Inflammatory macrophage treated with lipopolysaccharide for 1 hour (primary cell): ENCODE data around the gene PIEZO2.

Source experiments
- DNase-seq, 2 donors: peaks; one replicate each; pipeline ENCODE4 v3.0.0-alpha.2; 2020 to 2022

PIEZO2 gene

DNA sequence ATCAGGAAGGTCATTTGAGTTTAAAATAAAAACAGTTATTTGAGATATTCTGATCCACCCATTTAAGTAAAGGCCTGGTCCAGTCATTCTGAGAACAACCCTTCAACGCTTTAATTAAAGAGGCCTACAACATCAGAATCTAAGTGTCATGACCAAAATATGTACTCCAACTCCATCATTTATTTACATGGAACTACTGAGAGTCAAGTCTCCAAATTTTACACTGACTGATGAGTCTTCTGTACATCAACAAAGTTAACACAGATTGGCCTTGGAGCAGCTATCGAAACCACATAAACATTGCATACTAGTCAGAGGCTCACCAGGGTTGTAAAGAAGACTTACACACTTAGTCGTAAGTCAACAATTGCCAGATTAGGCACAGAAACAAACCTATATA, 37.1 kb downstream of the PIEZO2 start:
- no peak for DNase-seq

DNA sequence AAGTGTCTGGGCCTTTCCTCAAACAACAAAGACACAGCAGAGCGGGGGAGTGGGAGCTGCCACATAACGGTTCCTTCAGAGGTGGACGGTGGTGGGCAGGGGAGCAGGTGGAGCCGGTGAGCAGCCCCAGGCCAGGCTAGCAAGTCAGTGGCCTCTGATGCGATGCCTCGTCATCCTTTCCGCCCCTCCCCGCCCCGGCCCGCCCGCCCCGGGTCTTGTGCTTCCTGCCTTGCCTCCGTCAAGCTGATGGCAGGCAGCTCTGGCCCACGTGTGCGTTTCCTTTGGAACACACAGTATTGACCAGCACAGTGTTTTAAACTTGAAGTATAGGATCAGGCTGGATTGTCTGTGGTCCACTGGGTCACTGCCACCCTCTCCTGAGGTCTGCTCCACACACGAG, 38.9 kb downstream of the PIEZO2 start:
- DNase-seq = no peak

DNA sequence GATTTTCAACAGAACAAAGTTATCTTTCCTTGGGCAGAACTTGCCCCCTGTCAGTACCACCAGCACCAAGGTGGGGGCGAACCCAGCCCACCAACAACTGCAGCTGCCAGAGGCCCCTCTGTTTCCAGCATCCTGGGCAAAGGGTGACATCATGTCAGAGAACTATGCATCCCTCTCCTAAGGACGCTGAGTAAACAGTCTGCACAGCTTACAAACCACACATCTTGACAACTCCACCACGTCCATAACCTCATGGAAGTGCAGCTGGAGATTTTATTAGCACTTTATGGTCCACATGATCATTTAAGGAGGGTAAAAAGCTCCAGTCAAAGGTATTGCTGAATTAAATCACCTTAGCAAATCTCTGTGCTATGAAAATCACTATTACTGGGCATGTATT, 40.4 kb downstream of the PIEZO2 start:
- no peak for DNase-seq

DNA sequence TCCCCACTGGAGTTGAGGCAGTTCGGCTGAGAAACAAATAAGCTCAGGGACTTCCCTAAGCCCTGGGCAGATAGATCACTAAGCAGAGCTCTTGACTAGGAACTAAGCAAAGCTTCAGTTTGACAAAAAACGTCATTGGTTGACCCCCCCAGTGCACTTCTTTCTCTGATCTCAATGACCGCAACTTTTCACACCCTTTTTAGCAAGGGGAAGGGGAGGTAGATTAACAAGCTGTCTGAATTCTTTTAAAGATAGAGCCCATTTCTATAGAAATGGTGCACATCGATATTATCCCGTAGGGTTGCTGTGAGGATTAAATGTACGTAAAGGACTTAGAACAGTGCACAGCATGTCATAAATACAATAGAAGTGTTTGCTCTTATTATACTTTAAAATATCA, 42.5 kb downstream of the PIEZO2 start:
- no peak for DNase-seq

DNA sequence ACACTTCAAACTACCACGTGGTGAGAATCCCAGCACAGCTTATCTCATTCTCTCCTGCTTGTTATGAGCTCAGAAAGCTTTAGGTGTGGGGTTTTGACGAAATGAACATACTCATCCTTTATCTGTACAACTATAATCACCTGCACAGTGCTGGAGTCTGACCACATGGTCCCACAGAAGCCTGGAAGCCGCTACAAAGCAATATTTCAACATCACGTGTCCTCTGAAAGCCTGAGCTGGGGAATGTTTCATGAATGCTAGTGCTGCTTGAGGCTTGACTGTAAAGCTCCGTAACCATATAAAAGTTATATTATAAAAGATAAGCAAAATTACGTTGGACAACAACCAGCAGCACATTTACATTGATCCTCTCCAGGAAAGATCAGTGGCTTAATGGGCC, 43.9 kb downstream of the PIEZO2 start:
- no peak for DNase-seq

DNA sequence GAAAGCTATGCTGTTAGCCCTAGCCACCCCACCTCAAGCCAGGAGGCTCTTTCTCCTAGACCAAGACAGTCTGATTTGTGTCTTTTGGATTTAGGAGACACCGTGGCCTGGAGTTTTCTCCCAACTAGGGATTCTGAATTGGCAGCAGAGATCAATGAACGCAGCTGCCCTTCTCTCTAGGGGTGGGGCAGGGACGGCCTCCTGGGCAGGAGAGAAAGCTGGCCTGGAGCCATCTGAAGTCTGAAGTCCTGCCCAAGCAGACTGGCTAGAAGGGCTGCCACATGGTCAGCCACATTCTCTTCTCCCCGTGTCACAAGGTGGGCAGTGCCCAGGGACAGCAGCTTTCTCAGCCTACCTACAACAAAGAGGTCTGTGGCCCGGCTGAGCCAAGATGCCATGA, 45.1 kb downstream of the PIEZO2 start:
- no peak for DNase-seq

DNA sequence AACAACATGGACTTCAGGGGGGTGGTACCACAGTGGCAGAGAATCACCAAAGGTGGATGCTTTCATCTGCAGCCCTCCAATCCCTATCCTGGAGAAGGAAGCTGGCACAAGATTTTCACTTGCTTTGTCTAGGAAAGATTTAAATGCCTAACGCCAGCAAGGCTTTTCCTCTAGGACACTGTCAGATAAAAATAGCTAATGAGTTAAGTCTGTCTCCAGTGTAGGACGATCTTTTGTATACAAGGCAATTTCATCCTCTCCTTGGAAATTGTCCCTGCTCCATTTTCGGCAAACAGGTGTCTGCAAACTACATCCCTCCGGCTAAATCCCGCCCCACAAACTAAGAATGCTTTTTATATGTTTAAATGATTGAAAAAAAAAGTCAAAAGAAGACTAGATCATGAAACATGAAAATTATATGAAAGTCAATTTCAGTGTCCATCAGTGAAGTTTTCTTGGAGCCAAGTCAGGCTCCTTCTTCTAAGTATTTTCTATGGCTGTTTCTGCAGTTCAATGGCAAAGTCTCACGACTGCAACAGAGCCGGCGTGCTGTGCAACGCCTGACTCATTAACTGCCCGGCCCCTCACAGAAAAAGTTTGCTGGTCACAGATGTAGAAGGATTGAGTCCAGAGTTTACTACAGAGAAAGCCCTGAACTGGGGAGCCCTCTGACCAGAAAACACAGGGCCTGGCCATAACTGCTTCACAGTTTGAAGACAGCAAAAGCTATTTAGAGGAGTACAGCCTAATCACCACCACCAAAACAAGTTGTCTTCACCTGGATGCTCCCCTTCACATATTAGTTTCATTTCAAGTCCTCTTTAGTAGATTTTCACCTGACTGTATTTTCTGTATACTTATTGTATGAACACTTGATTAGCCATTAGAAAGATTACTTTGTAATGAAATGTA, 52.3 kb downstream of the PIEZO2 start:
- no peak for DNase-seq

DNA sequence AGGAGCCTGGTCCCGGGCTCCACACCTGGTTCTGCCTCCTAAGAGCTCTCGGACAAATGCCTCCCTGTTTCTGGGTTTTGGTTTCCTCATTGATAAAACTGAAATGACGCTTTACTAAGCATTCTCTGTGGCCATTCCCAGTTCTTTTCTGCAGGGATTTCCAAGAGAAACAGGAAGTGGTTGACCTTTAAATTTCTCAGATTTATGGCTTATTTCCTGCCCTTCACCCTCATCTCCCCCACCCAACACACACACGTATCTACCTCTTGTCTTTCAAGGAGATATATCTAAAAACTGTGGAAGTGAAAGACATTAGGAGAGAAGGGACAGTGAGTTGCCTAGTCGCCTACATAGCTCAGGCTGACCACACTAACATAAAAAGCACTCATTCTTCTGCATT, 53.0 kb downstream of the PIEZO2 start:
- peak in 1 of 2 donors; percentile 1 for DNase-seq

DNA sequence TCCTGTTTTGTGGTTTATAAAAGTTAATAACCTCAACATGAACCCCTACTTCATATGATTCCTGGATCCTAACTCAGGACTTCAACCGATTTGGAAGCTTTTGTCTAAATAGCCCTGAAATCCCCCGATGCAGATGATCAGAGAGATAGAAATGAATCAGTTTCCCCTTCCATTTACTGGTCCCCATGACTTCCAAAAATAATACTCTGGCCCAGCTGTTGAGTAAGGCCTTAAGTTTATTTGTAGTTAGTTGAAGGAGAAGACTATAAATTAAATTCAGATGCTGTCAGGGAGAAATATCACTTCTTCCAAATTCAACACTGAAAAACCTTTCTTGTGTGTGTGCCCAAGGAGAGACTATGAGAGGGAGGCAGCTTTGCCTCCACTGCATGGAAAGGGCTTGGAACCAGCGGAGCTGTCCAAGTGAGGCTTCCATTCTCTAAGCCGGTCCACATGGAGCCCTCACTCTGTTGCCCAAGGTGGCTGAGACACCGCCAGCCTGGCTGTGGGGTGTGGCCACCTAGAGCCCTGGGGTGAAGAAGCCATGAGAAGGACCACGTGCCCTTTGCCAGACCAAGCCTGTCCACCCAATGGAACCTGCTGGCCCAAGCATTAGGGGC, 53.6 kb downstream of the PIEZO2 start:
- no peak for DNase-seq

DNA sequence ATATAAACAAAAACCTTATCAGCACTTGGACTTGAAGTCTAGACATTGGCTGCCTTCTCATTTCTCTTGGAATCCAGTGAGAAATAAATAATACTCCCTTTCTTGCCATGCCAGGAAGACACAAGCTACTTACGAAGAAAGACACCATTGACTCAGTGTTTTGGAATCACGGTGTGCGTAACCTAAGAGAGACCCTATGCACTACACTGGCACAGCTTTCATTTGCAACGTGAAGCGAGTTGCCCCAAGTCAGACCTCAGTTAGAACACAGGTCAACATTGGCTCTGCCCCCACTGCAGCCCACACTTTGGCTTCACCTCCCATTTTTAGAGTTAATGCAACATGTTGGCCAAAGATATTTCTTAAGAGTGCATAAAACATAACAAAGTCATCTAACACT, 54.2 kb downstream of the PIEZO2 start:
- no peak for DNase-seq

DNA sequence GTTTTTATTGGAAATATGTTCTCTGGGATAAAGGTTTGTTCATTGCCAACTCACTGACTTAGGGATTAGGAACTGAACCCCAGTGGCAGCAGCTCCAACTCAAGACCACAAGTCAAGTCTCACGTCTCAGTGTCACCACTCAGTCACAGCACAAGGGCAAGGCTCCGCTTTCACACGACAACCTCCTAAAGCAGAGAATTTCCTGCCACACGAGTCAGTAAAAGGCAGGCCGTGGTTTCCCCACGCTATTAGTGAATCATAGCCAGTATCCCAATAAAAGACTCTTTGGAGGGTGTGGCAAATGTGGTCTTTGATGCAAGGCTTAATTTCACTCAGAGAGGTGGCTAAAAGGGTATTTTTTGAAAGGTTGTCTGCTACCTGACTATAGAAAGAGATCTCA, 57.6 kb downstream of the PIEZO2 start:
- no peak for DNase-seq

DNA sequence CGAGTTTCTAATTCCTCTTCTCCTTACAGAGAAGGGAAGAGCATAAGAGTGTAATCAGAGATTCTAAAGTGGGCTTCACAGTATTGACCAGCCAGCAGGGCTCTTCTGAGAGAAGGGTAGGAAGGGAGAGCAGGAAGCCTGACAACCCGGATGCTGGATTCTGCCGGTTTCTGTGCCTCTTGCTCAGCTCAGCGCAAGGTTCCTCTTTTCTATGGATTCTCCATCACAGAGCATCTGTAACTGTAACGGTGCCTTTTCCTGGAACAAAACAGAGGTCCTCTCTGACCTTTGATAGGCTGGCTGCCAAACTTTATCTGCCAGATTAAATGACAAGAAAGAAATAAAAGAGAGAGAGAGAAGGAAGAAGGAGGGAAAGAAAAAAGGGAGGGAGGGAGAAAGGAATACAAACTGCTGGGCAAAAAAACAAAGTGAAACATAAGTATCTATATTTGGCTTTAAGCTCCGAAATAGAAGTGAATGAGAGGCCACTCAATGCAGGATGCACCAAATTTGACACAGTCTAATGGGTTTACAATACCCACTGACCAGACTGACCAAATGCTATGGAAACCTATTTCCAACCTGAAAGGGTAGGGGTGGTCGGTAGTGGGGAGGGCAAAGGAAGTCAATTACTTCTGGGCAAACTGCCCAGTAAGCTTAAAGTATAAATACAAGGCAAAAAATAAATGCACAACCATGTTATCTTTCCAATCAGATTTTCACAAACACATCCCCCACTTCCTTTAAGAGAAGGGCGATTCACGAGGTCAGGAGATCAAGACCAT, 59.2 kb downstream of the PIEZO2 start:
- DNase-seq = no peak

DNA sequence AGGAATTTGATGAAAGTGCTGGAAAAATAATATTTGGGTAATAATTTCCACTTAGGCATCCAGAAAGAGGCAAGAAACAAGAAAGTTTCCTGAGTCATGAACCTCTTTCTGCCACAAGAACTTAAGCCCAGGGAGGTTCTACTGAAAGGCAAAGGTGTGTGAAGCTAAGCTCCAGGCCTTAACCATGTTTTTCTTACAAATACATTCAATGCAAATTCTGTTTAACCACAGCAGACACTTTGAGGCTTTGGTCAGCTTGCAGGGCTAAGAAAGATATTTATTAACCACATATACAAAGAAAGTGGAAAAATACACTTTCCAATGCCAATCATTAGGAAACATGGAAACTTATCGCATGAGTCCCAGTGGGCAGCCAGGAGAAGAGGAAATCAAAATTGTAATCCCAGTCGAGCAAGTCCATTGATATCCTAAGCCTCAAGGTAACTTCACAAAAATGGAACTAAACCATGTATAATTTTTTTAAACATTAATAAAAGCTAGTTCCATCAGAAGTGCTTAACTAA, 68.3 kb downstream of the PIEZO2 start:
- no peak for DNase-seq

DNA sequence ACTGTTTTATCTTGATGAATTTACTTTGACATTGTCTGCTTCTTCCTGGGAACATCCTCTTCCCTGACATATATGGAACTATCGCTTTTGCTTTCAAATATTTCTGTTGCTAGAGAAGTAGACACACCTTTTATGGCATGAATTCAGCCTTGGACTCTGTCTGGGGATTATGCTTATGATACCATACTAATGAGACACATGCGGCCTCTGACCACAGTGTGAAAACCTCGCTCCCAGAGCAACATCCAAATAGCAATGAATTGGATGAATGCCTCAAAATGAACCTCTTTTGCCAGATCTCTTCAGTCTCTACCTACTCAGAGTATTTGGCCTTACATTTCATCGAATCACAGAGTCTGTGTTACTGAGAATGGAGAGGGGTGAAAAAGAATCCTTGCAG, 70.9 kb downstream of the PIEZO2 start:
- DNase-seq = no peak

DNA sequence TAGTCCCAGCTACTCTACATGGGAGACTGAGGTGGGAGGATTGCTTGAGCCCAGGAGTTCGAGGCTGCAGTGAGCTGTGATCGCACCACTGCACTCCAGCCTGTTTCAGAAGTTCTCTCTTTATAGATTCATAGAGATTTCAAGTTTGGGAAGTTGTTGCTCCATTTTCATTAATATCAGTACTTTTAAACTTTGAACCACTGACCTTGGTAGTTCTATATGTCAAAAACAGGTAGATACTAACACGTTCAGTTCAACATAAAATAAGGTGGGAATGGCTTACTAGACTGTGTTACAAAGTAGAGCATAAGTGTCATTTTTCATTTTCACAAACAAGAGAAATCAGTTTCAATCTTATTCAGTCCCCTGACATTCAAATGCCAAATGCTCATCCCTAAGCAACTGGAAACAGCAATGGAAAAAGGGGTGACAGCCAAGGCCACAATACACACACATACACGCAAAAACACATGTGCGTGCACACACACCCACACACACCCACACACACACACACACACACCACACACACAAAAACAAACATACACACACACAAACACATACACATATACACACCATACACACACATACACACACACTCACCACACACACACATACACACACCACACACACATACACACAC, 71.7 kb downstream of the PIEZO2 start:
- no peak for DNase-seq

DNA sequence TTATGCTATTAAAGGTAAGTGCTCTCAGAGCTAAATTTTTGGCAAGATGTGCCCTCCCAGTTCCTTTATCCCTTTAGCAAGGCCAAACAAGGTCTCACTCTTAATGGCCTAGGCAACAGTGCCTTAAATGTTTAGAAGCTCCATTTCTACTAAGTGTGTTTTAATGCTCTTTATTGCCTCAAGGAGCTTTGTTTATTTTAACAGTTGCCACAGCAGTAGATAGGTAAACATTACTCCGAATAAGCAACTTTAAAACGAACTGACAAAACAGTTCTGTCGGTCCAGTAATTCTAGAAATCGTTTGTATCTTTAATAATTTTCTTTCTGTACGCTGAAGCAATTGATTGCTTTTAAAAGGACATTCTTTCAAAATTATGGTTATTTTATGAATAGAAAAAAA, 74.5 kb downstream of the PIEZO2 start:
- DNase-seq = no peak

DNA sequence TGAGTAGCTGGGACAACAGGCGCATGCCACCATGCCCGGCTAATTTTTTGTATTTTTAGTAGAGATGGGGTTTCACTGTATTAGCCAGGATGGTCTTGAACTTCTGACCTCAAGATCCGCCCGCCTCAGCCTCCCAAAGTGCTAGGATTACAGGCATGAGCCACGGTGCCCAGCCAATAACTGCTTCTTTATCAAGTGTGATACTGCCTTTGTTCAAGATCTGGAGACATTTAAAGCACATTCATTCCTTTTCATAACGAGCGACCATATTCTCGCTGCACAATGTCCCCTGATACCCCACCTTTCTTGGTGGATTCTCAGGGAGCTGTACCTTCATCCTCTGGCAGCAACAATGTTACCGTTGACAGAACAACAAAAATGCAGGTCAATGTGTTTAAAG, 75.4 kb downstream of the PIEZO2 start:
- DNase-seq = no peak

DNA sequence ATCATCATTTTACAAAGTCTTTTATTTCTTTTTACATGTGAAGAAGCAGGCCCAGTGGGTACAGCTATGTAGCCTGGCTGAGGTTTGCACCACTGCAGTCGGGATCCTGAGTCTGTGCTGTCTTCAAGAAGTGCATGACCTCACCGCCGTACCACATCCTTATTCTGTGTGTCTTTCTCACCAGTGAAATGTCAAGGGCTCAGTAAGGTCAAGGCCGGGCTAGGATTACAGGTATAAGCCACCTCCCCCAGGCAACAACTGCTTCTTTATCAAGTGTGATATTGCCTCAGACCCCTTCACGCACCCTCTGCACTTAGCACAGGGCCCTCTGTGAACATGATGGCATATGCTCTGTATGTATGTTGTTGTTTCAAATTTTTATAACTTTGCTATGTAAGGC, 76.7 kb downstream of the PIEZO2 start:
- DNase-seq = no peak

DNA sequence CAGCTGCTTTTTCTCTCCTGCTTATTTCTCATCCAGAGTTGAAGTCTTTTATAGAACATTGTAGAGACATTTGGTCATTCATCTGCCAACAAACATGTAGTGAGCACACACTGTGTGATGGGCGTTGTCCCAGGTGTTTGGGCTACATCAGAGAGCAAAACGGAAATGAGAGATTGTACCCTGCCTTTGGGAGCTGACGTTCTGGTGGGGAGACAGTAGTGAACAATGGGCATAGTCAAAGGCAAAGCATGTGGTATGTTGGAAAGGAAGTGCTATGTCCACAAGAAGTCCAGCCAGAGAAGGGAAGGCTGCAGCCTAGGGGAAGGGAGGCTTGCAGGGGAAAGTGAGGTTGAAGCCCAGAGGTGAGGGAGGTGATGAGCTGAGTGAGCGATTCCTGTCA, 78.1 kb downstream of the PIEZO2 start:
- no peak for DNase-seq

DNA sequence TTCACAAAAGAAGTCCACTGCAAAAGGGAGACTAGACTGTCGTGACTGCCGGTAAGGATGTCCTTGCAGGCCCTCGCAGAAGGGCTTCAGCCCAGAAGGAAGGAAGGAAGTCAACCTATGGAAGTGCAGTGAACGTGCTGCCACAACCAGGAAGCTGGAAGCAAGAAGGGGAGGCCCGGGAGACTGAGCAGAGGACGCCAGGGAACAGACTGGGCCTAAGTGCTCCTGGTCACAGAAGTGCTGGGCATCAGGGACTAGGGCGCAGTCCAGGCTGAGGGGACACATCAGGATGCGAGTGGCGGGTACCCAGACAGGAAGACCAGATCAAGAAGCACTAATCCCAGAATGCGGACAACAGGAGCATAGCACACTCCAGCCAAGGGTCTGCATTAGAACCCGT, 78.8 kb downstream of the PIEZO2 start:
- DNase-seq = no peak

DNA sequence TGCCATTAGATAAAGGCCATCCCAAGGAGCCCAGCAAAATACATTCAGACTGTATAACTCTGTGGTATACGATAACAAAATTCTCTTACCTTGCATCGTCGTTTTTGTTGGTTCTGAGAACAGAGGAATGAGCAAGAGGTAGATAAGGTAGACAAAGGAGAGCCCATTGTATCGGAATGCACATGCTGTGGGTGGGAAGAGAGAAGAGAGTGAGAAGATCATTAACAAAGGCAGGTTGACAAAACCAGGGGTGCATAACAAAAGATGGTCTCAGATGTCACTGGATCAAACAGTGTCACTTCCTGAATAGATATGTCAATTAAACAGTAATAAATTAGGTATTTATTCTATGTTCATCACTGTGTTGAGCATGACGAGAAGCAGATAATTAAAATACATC, 83.3 kb downstream of the PIEZO2 start:
- DNase-seq = no peak

DNA sequence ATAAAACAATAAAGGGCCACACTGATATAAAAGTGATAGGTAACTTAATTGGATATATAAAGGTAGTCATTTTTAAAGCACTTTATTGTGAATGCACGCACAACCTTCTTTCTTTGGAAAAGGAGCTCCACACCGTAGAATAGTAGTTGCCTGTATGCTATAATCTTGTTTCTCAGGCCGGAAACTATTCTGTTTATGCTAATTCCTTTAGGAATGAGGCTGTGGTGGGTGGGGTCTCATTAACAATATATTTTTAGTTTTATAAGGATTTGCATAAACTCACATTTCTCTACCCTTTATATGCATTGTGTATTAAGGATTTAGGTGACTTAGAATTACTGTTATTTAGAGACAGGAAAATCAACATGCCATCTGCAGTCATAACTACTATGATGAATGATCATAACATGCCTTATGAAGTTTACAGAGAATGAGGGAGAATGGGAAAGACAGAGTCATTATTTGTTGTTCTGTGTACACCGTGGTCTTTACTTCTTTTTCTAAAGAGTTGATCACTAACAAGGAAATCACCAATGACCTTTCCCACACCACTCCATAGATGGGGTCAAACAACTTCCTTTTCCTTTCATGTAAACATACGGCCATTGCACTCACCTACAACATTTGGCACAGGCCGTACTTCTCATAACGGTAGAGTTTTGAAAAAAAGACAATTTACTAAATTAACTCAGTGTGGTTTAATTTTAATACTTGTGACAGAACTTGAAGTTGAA, 84.5 kb downstream of the PIEZO2 start:
- DNase-seq = no peak
